T-cell (primary cell): Measurements from ENCODE around the gene SPAG17. TPM values are rescaled to one million over a fixed set of nuclear protein-coding genes. Genes with fewer than 3 reads are reported as not detected.

ENCODE experiments used
- ATAC-seq, 4 experiments: fragments of 200-7000 bp in 3 of 4; fragments of 150-1000 bp in 1 of 4; cut with Tn5 transposase; replicated peaks in 1 of 4; 1 replicate in 3 of 4; 2 replicates in 1 of 4; pipeline ENCODE4 v1.10.0; 2021; ENCODE audit warnings: moderate library complexity in 3 of 4, mild to moderate bottlenecking in 2 of 4, moderate number of reproducible peaks in 1 of 4
- CTCF ChIA-PET, 2 donors: fragments of 300-600 bp; sonication (Branson Sonifier 250); formaldehyde crosslinking; loops; one replicate each; lab custom pipeline; 2022; ENCODE audit warnings: antibody characterized with exemption in 2 of 2; lab: Charles Lee
- POLR2A ChIA-PET, 2 donors: fragments of 300-600 bp; sonication (Branson Sonifier 250); formaldehyde crosslinking; loops; one replicate each; lab custom pipeline; 2022; ENCODE audit warnings: antibody characterized with exemption in 2 of 2; lab: Charles Lee
- DNase-seq, 35 experiments: peaks; one replicate each; pipeline versions ENCODE4 v3.0.0 to v3.0.0-alpha.2; 2013 to 2023
- H3K27ac ChIP-seq: one replicate; pipeline ENCODE4 v1.5.1; 2013; ENCODE audit warnings: low read length
- H3K27me3 ChIP-seq, 2 experiments: replicated peaks in 1 of 2; 1 replicate in 1 of 2; 2 replicates in 1 of 2; pipeline versions ENCODE4 v1.6.1 to v1.7.0; 2013; ENCODE audit warnings: low read length in 1 of 2, mixed read lengths in 1 of 2; ENCODE audit not compliant: control insufficient read depth in 2 of 2, insufficient read depth in 2 of 2; ENCODE audit errors: extremely low read depth in 1 of 2
- H3K36me3 ChIP-seq, 2 donors: 1 replicate in 1 of 2; 2 replicates in 1 of 2; pipeline versions ENCODE4 v1.6.1 to v1.7.0; 2013; ENCODE audit warnings: low read length in 1 of 2; ENCODE audit not compliant: control insufficient read depth in 2 of 2, insufficient read depth in 1 of 2; ENCODE audit errors: extremely low read depth in 1 of 2
- H3K4me1 ChIP-seq, 2 experiments: 1 replicate in 1 of 2; 2 replicates in 1 of 2; pipeline versions ENCODE4 v1.6.1 to v1.7.0; 2013; ENCODE audit warnings: low read length in 2 of 2, mixed read lengths in 1 of 2; ENCODE audit not compliant: insufficient read depth in 2 of 2, control insufficient read depth in 1 of 2; ENCODE audit errors: extremely low read depth in 1 of 2
- H3K4me3 ChIP-seq, 2 donors: 1 replicate in 1 of 2; 2 replicates in 1 of 2; pipeline versions ENCODE4 v1.5.1 to v1.7.0; 2013; ENCODE audit warnings: mild to moderate bottlenecking in 2 of 2, low read length in 1 of 2, moderate library complexity in 1 of 2; ENCODE audit not compliant: control insufficient read depth in 1 of 2; ENCODE audit errors: extremely low read depth in 1 of 2
- H3K9me3 ChIP-seq: 2 replicates; pipeline ENCODE4 v1.7.0; 2013
- H3K27ac Mint-ChIP-seq, 2 donors: one replicate each; pipeline ENCODE4 v1.8.0; 2020 to 2021; ENCODE audit warnings: mild to moderate bottlenecking in 2 of 2, mixed read lengths in 2 of 2
- H3K27me3 Mint-ChIP-seq, 2 donors: one replicate each; pipeline ENCODE4 v1.8.0; 2021 to 2022; ENCODE audit warnings: mixed read lengths in 2 of 2
- H3K36me3 Mint-ChIP-seq: one replicate; pipeline ENCODE4 v1.8.0; 2021; ENCODE audit warnings: mixed read lengths
- H3K4me1 Mint-ChIP-seq, 3 donors: one replicate each; pipeline ENCODE4 v1.8.0; 2020 to 2022; ENCODE audit warnings: mixed read lengths in 3 of 3, mild to moderate bottlenecking in 1 of 3
- H3K4me3 Mint-ChIP-seq, 3 donors: one replicate each; pipeline ENCODE4 v1.8.0; 2020 to 2022; ENCODE audit warnings: mild to moderate bottlenecking in 3 of 3, mixed read lengths in 3 of 3, moderate library complexity in 3 of 3
- H3K9me3 Mint-ChIP-seq, 3 donors: one replicate each; pipeline ENCODE4 v1.8.0; 2020 to 2022; ENCODE audit warnings: mixed read lengths in 3 of 3
- WGBS: methylation state at CpG from one replicate; pipeline ENCODE4 v1.1.5; 2013; ENCODE audit warnings: missing lambda C conversion rate; ENCODE audit not compliant: insufficient coverage; 5-methylcytosine and 5-hydroxymethylcytosine counted together
- total RNA-seq, 35 experiments: library from RNA in 6 of 35; stranded (reverse) in 6 of 35; fragments of 120-200 nt in 1 of 35; gene quantifications; one replicate each; pipeline versions ENCODE4 v1.2.1 to v1.2.4 and lab custom pipeline; 2013 to 2026

SPAG17 gene
- total RNA-seq, 5 donors from 2014 or later (not counting 1 experiment from before 2014, with no cell fraction given) = not detected

GRCh38 chr1:118157506-118157905 is 27.5 kb downstream of the SPAG17 start:
- Histone ChIP-seq H3K27me3 (no peaks in the 10 kb centered on the region), H3K4me1 (no peaks in the 10 kb centered on the region), H3K9me3 (no peaks in the 10 kb centered on the region), H3K27ac (no peak overlapping the region), H3K36me3 (no peaks in the 10 kb centered on the region), H3K4me3 (no peak overlapping the region)
- WGBS = no CpG with 5 or more reads among the region's 2 CpGs
- no peaks in the 10 kb centered on the region for H3K4me1 Mint-ChIP-seq
- peaks cover 0 to 7% (median 0%) of the 10 kb centered on the region in 3 donors for H3K9me3 Mint-ChIP-seq
- POLR2A ChIA-PET = no interaction called here
- CTCF ChIA-PET = no interaction called here
- H3K4me3 Mint-ChIP-seq = no peak overlapping the region
- ATAC-seq (no peak), DNase-seq (no peak)
- H3K27me3 Mint-ChIP-seq = no peaks in the 10 kb centered on the region
- no peaks in the 10 kb centered on the region for H3K36me3 Mint-ChIP-seq
- H3K27ac Mint-ChIP-seq = no peak overlapping the region

GRCh38 chr1:118155106-118155505 is 29.9 kb downstream of the SPAG17 start:
- Mint-ChIP-seq H3K9me3 (no peaks in the 10 kb centered on the region), H3K27ac (no peak overlapping the region), H3K27me3 (no peaks in the 10 kb centered on the region), H3K4me1 (no peaks in the 10 kb centered on the region), H3K4me3 (no peak overlapping the region), H3K36me3 (no peaks in the 10 kb centered on the region)
- Histone ChIP-seq H3K27me3 (no peaks in the 10 kb centered on the region), H3K9me3 (no peaks in the 10 kb centered on the region), H3K4me1 (no peaks in the 10 kb centered on the region), H3K27ac (no peak overlapping the region), H3K4me3 (no peak overlapping the region), H3K36me3 (no peaks in the 10 kb centered on the region)
- DNase-seq (no peak), ATAC-seq (no peak)
- 100% methylated on average over 1 of the region's 1 CpG for WGBS
- ChIA-PET CTCF (no interaction called here), POLR2A (no interaction called here)

- Histone ChIP-seq H3K36me3 (no peaks in the 10 kb centered on the region), H3K4me3 (no peak overlapping the region), H3K27ac (no peak overlapping the region), H3K4me1 (no peaks in the 10 kb centered on the region), H3K9me3 (no peaks in the 10 kb centered on the region), H3K27me3 (no peaks in the 10 kb centered on the region)
- no peak for ATAC-seq
- Mint-ChIP-seq H3K4me1 (no peaks in the 10 kb centered on the region), H3K27ac (no peak overlapping the region), H3K36me3 (no peaks in the 10 kb centered on the region), H3K27me3 (no peaks in the 10 kb centered on the region), H3K4me3 (no peak overlapping the region), H3K9me3 (no peaks in the 10 kb centered on the region)
- WGBS = 100% methylated on average over 1 of the region's 1 CpG
- ChIA-PET POLR2A (no interaction called here), CTCF (no interaction called here)
- no peak for DNase-seq
These were observed 30.8 kb downstream of the SPAG17 start for GRCh38 chr1:118154220-118154619.

GRCh38 chr1:118151312-118151937 is 33.6 kb downstream of the SPAG17 start:
- H3K4me3 Mint-ChIP-seq = no peak overlapping the region
- DNase-seq = peak in 2 of 35 experiments; percentile 6 to 16

GRCh38 chr1:118149799-118150198 is 35.2 kb downstream of the SPAG17 start:
- Mint-ChIP-seq H3K36me3 (no peaks in the 10 kb centered on the region), H3K9me3 (no peaks in the 10 kb centered on the region), H3K4me3 (no peak overlapping the region), H3K4me1 (no peaks in the 10 kb centered on the region), H3K27ac (no peak overlapping the region), H3K27me3 (peaks cover 0 to 3% of the 10 kb centered on the region in 2 donors)
- WGBS = 85% methylated on average over 4 of the region's 8 CpGs
- Histone ChIP-seq H3K4me3 (no peak overlapping the region), H3K4me1 (no peaks in the 10 kb centered on the region), H3K36me3 (no peaks in the 10 kb centered on the region), H3K27me3 (no peaks in the 10 kb centered on the region), H3K9me3 (no peaks in the 10 kb centered on the region), H3K27ac (no peak overlapping the region)
- POLR2A ChIA-PET = no interaction called here
- ATAC-seq = no peak
- CTCF ChIA-PET = no interaction called here
- no peak for DNase-seq

More at GRCh38 chr1:118151312-118151937, 33.6 kb downstream of the SPAG17 start:
- no peaks in the 10 kb centered on the region for H3K9me3 Mint-ChIP-seq
- WGBS = no CpG with 5 or more reads among the region's 6 CpGs
- no peaks in the 10 kb centered on the region for H3K4me1 Mint-ChIP-seq
- H3K9me3 ChIP-seq = no peaks in the 10 kb centered on the region
- POLR2A ChIA-PET = no interaction called here
- H3K4me3 ChIP-seq = no peak overlapping the region
- CTCF ChIA-PET = no interaction called here
- H3K27me3 ChIP-seq = no peaks in the 10 kb centered on the region
- H3K36me3 Mint-ChIP-seq = no peaks in the 10 kb centered on the region
- no peak overlapping the region for H3K27ac ChIP-seq
- no peaks in the 10 kb centered on the region for H3K27me3 Mint-ChIP-seq
- no peak for ATAC-seq
- H3K36me3 ChIP-seq = no peaks in the 10 kb centered on the region
- H3K4me1 ChIP-seq = no peaks in the 10 kb centered on the region
- H3K27ac Mint-ChIP-seq = no peak overlapping the region

- no peaks in the 10 kb centered on the region for H3K36me3 ChIP-seq
These were observed 37.0 kb downstream of the SPAG17 start for GRCh38 chr1:118148034-118148433.

More at GRCh38 chr1:118148034-118148433, 37.0 kb downstream of the SPAG17 start:
- no peak overlapping the region for H3K27ac ChIP-seq
- H3K9me3 ChIP-seq = no peaks in the 10 kb centered on the region
- POLR2A ChIA-PET = no interaction called here
- ATAC-seq = no peak
- no peak overlapping the region for H3K4me3 ChIP-seq
- no peaks in the 10 kb centered on the region for H3K27me3 ChIP-seq
- CTCF ChIA-PET = interaction anchor here in 1 of 2 donors (0.6 kb wide), 1 partner anchor 1661 kb away, joined by 3 read pairs; no protein-coding TSS in a partner anchor
- no peaks in the 10 kb centered on the region for H3K4me1 ChIP-seq
- no peaks in the 10 kb centered on the region for H3K4me1 Mint-ChIP-seq
- H3K27me3 Mint-ChIP-seq = peaks cover 0 to 3% of the 10 kb centered on the region in 2 donors
- no peak overlapping the region for H3K4me3 Mint-ChIP-seq
- no peak overlapping the region for H3K27ac Mint-ChIP-seq
- no peak for DNase-seq
- no peaks in the 10 kb centered on the region for H3K9me3 Mint-ChIP-seq
- 58% methylated on average over 5 of the region's 7 CpGs for WGBS
- H3K36me3 Mint-ChIP-seq = no peaks in the 10 kb centered on the region
